Neural progenitor cell (in vitro differentiated cells): Measurements from ENCODE around the gene C10orf120. TPM values are rescaled to one million over a fixed set of nuclear protein-coding genes. Genes with fewer than 3 reads are reported as not detected.

Experiments used
- DNase-seq: peaks from one replicate; pipeline ENCODE4 v3.0.0-alpha.2; 2016; ENCODE audit warnings: low spot score
- H2AFZ ChIP-seq: fragments of 200-600 bp; sonication (generic); replicated peaks from 2 replicates; pipeline ENCODE4 v1.6.1; 2016; ENCODE audit warnings: antibody characterized with exemption
- H3F3A ChIP-seq: fragments of 200-600 bp; sonication (generic); 2 replicates; pipeline ENCODE4 v1.6.1; 2016; ENCODE audit warnings: antibody characterized with exemption, low read depth
- H3K27ac ChIP-seq: fragments of 200-600 bp; sonication (generic); 2 replicates; pipeline ENCODE4 v1.5.1; 2016; ENCODE audit warnings: mild to moderate bottlenecking
- H3K27me3 ChIP-seq: fragments of 200-600 bp; sonication (generic); 2 replicates; pipeline ENCODE4 v1.6.1; 2016; ENCODE audit warnings: mild to moderate bottlenecking, moderate library complexity
- H3K36me3 ChIP-seq: fragments of 200-600 bp; sonication (generic); 2 replicates; pipeline ENCODE4 v1.5.1; 2016
- H3K4me1 ChIP-seq: fragments of 200-600 bp; sonication (generic); 2 replicates; pipeline ENCODE4 v1.6.1; 2016; ENCODE audit warnings: mixed run types
- H3K4me2 ChIP-seq: fragments of 200-600 bp; sonication (generic); 2 replicates; pipeline ENCODE4 v1.6.1; 2016
- H3K4me3 ChIP-seq: fragments of 200-600 bp; sonication (generic); 2 replicates; pipeline ENCODE4 v1.5.1; 2016
- H3K79me2 ChIP-seq: fragments of 200-600 bp; sonication (generic); 2 replicates; pipeline ENCODE4 v1.6.1; 2016; ENCODE audit warnings: low read depth
- H3K9ac ChIP-seq: fragments of 200-600 bp; sonication (generic); 2 replicates; pipeline ENCODE4 v1.6.1; 2016
- H3K9me3 ChIP-seq: fragments of 200-600 bp; sonication (generic); 2 replicates; pipeline ENCODE4 v1.5.1; 2016; ENCODE audit warnings: low read depth
- H4K20me1 ChIP-seq: fragments of 200-600 bp; sonication (generic); 2 replicates; pipeline ENCODE4 v1.6.1; 2016; ENCODE audit warnings: low read depth
- H3K27ac Mint-ChIP-seq: 3 replicates; pipeline ENCODE4 v1.8.0; 2021; ENCODE audit warnings: mixed read lengths
- H3K27me3 Mint-ChIP-seq: 2 replicates; pipeline ENCODE4 v1.8.0; 2022; ENCODE audit warnings: low read depth, mild to moderate bottlenecking, inconsistent platforms, moderate library complexity, mixed read lengths; ENCODE audit not compliant: insufficient read depth
- H3K36me3 Mint-ChIP-seq: 3 replicates; pipeline ENCODE4 v1.8.0; 2021; ENCODE audit warnings: mixed read lengths
- H3K4me1 Mint-ChIP-seq: 3 replicates; pipeline ENCODE4 v1.8.0; 2021; ENCODE audit warnings: mixed read lengths
- H3K4me3 Mint-ChIP-seq: 3 replicates; pipeline ENCODE4 v1.8.0; 2021; ENCODE audit warnings: mild to moderate bottlenecking, moderate library complexity, mixed read lengths
- H3K9me3 Mint-ChIP-seq: 3 replicates; pipeline ENCODE4 v1.8.0; 2020; ENCODE audit warnings: mixed read lengths
- CTCF ChIP-seq: fragments of 200-600 bp; sonication (generic); IDR thresholded peaks from 2 replicates; pipeline ENCODE4 v1.5.1; 2017; ENCODE audit warnings: antibody characterized with exemption, mild to moderate bottlenecking
- EZH2 ChIP-seq: fragments of 200-600 bp; sonication (generic); IDR thresholded peaks from 2 replicates; pipeline ENCODE4 v1.6.1; 2017; ENCODE audit warnings: antibody characterized with exemption, mild to moderate bottlenecking, moderate library complexity
- EZH2phosphoT487 ChIP-seq: fragments of 200-600 bp; sonication (generic); IDR thresholded peaks from 2 replicates; pipeline ENCODE4 v1.6.1; 2017; ENCODE audit warnings: antibody characterized with exemption
- total RNA-seq: library from RNA; depleted of rRNA; stranded (reverse); fragments of >200 nt; gene quantifications from 2 replicates; pipeline ENCODE4 v1.2.3, GENCODE V29; 2015; ENCODE audit warnings: low replicate concordance

C10orf120 gene
- total RNA-seq, 1 donor from 2014 or later, result not detected

GRCh38 chr10:122660696-122661095 is 39.0 kb downstream of the C10orf120 start:
- no peak overlapping the region for H3K4me2 ChIP-seq
- Mint-ChIP-seq H3K36me3 (no peaks in the 10 kb centered on the region), H3K27ac (peak overlapping the region; percentile 12), H3K27me3 (no peaks in the 10 kb centered on the region), H3K9me3 (no peaks in the 10 kb centered on the region), H3K4me1 (no peaks in the 10 kb centered on the region), H3K4me3 (no peak overlapping the region)
- no peak overlapping the region for H3K27ac ChIP-seq
- DNase-seq, result no peak
- no peaks in the 10 kb centered on the region for H4K20me1 ChIP-seq
- TF ChIP-seq CTCF (no peak), EZH2phosphoT487 (no peak), EZH2 (no peak)
- no peaks in the 10 kb centered on the region for H3K9me3 ChIP-seq
- H3K4me1 ChIP-seq, result no peaks in the 10 kb centered on the region
- H3K4me3 ChIP-seq, result no peak overlapping the region
- no peak overlapping the region for H2AFZ ChIP-seq
- H3K36me3 ChIP-seq, result no peaks in the 10 kb centered on the region
- H3F3A ChIP-seq, result no peaks in the 10 kb centered on the region
- no peak overlapping the region for H3K9ac ChIP-seq
- no peaks in the 10 kb centered on the region for H3K79me2 ChIP-seq
- no peaks in the 10 kb centered on the region for H3K27me3 ChIP-seq

GRCh38 chr10:122659651-122660050 is 40.0 kb downstream of the C10orf120 start:
- Mint-ChIP-seq H3K27ac (no peak overlapping the region), H3K9me3 (no peaks in the 10 kb centered on the region), H3K27me3 (no peaks in the 10 kb centered on the region), H3K4me1 (no peaks in the 10 kb centered on the region), H3K4me3 (no peak overlapping the region), H3K36me3 (no peaks in the 10 kb centered on the region)
- Histone ChIP-seq H3K9ac (no peak overlapping the region), H3K27me3 (no peaks in the 10 kb centered on the region), H4K20me1 (no peaks in the 10 kb centered on the region), H3K9me3 (no peaks in the 10 kb centered on the region), H3K36me3 (no peaks in the 10 kb centered on the region), H3K79me2 (no peaks in the 10 kb centered on the region), H3K4me3 (no peak overlapping the region), H3K4me2 (no peak overlapping the region), H2AFZ (no peak overlapping the region), H3K4me1 (no peaks in the 10 kb centered on the region), H3F3A (no peaks in the 10 kb centered on the region), H3K27ac (no peak overlapping the region)
- DNase-seq, result no peak
- TF ChIP-seq CTCF, result no peak
- TF ChIP-seq EZH2, result no peak
- TF ChIP-seq EZH2phosphoT487, result no peak

GRCh38 chr10:122659126-122659525 is 40.5 kb downstream of the C10orf120 start:
- Histone ChIP-seq H3K9ac (no peak overlapping the region), H4K20me1 (no peaks in the 10 kb centered on the region), H3K36me3 (no peaks in the 10 kb centered on the region), H3K9me3 (no peaks in the 10 kb centered on the region), H3K27me3 (no peaks in the 10 kb centered on the region), H3K79me2 (no peaks in the 10 kb centered on the region), H3K4me1 (no peaks in the 10 kb centered on the region), H3F3A (no peaks in the 10 kb centered on the region), H3K4me3 (no peak overlapping the region), H2AFZ (no peak overlapping the region), H3K27ac (no peak overlapping the region), H3K4me2 (no peak overlapping the region)
- Mint-ChIP-seq H3K27ac (no peak overlapping the region), H3K36me3 (no peaks in the 10 kb centered on the region), H3K9me3 (no peaks in the 10 kb centered on the region), H3K4me3 (no peak overlapping the region), H3K4me1 (no peaks in the 10 kb centered on the region), H3K27me3 (no peaks in the 10 kb centered on the region)
- DNase-seq, result no peak
- TF ChIP-seq EZH2 (no peak), CTCF (no peak), EZH2phosphoT487 (no peak)
